Heart left ventricle (tissue), 16 donors: Measurements from ENCODE around the gene PLAC8. TPM values are rescaled to one million over a fixed set of nuclear protein-coding genes. Genes with fewer than 3 reads are reported as not detected.

Experiments used
- ATAC-seq, 4 donors: fragments of 200-7000 bp; cut with Tn5 transposase; one replicate each; pipeline ENCODE4 v1.9.1; 2020 to 2022; ENCODE audit warnings: moderate library complexity in 4 of 4, mild to moderate bottlenecking in 3 of 4, moderate number of reproducible peaks in 1 of 4
- DNase-seq, 5 donors: peaks; one replicate each; pipeline ENCODE4 v3.0.0-alpha.2; 2020
- H3K27ac ChIP-seq, 12 donors: fragments of 200-600 bp; sonication (generic) in 4 of 12; one replicate each; pipeline versions ENCODE4 v1.5.0 to v1.8.0; 2016 to 2022; ENCODE audit warnings: mild to moderate bottlenecking in 2 of 12
- H3K27me3 ChIP-seq, 9 donors: fragments of 200-600 bp; sonication (generic) in 2 of 9; one replicate each; pipeline versions ENCODE4 v1.5.1 to v1.8.0; 2016 to 2022; ENCODE audit warnings: mild to moderate bottlenecking in 3 of 9
- H3K36me3 ChIP-seq, 9 donors: fragments of 200-600 bp; sonication (generic) in 2 of 9; one replicate each; pipeline versions ENCODE4 v1.5.0 to v1.8.0; 2018 to 2022; ENCODE audit warnings: mild to moderate bottlenecking in 2 of 9
- H3K4me1 ChIP-seq, 12 donors: fragments of 200-600 bp; sonication (generic) in 4 of 12; one replicate each; pipeline versions ENCODE4 v1.5.0 to v1.8.0; 2016 to 2022; ENCODE audit warnings: mild to moderate bottlenecking in 3 of 12
- H3K4me3 ChIP-seq, 12 donors: fragments of 200-600 bp; sonication (generic) in 4 of 12; one replicate each; pipeline versions ENCODE4 v1.5.0 to v1.8.0; 2017 to 2022; ENCODE audit warnings: mild to moderate bottlenecking in 9 of 12, moderate library complexity in 4 of 12
- H3K9me3 ChIP-seq, 12 donors: fragments of 200-600 bp; sonication (generic) in 4 of 12; one replicate each; pipeline versions ENCODE4 v1.5.0 to v1.8.0; 2016 to 2022; ENCODE audit warnings: mild to moderate bottlenecking in 1 of 12
- CTCF ChIP-seq, 12 donors: fragments of 200-600 bp; sonication (generic) in 4 of 12; IDR thresholded peaks; one replicate each; pipeline versions ENCODE4 v1.5.0 to v1.8.0; 2018 to 2022; ENCODE audit warnings: antibody characterized with exemption in 12 of 12, mild to moderate bottlenecking in 5 of 12
- POLR2A ChIP-seq, 2 donors: fragments of 450-650 bp; IDR thresholded peaks; one replicate each; pipeline ENCODE4 v1.6.1; 2017; ENCODE audit warnings: antibody characterized with exemption in 2 of 2, mild to moderate bottlenecking in 2 of 2, moderate library complexity in 2 of 2
- WGBS, 4 donors: extraction: QIAGEN DNeasy Blood & Tissue Kit in 2 of 4; methylation state at CpG; one replicate each; pipeline versions ENCODE4 v1.1.5 to v1.1.7; 2013 to 2018; 5-methylcytosine and 5-hydroxymethylcytosine counted together
- intact Hi-C, 10 donors: fragments of 100-400 bp; cut with DNase I; formaldehyde crosslinking; loops; one replicate each; pipeline versions ENCODE4 v1.11.1 to v1.14.2; 2022
- polyA plus RNA-seq, 2 donors: library from polyadenylated mRNA; stranded (reverse); fragments of 200-250 nt; gene quantifications; one replicate each; pipeline ENCODE4 v1.2.3, GENCODE V29; 2013
- total RNA-seq, 9 donors: library from RNA; depleted of rRNA in 2 of 9; stranded (reverse); fragments of >200 nt in 2 of 9; fragmentation: NEBNext Ultra II Directional in 3 of 9; extraction: Animal tissue kit (Norgen Biotek cat#: 25700) in 3 of 9; gene quantifications; one replicate each; pipeline versions ENCODE4 v1.1.0 to v1.2.4, GENCODE V29; 2016 to 2023
- donor health status: ischemic (EF 13 %, LVEDD 7.1; RV severe dilation, severe dysfunction).
- donor health status: healthy with polysubstance abuse.
- donor health status: DM: no; HTN: yes; CAD: no.
- donor health status: DM: no; HTN: no; CAD: no.
- donor health status: ischemic (EF 25% LVEDD 6.9; RV normal size, moderate dysfunction).
- donor health status: ischemic (EF 25% LVEDD 5.7; RV mildly dilated, moderate dysfunction).
- donor health status: healthy.
- donor health status: DM: yes; HTN: yes; CAD: no.
- donor health status: ischemic (EF 35%, LVEDD 5.7; RV mildly dilated, moderate dysfunction).
- donor health status: nonischemic (EF 11% LVEDD 7.7; RV severe dilation, severe dysfunction).
- donor health status: DM: yes; HTN: yes; CAD: no.
- donor health status: PGD.
- donor health status: ischemic (EF 29% LVEDD 5.4; RV normal size, mild dysfunction).
- donor health status: nonischemic (EF 23%, LVEDD 6.1; RV moderate dilation, normal function).

Gene PLAC8
- total and polyA plus RNA-seq, 11 donors: 0.31 to 11.3 (median 0.79) TPM; not detected in 2

GRCh38 chr4:83107631-83108030, 6.9 kb downstream of the PLAC8 start:
- Histone ChIP-seq H3K4me1 (peaks cover 0 to 23% (median 5%) of the 10 kb centered on the region in 12 donors), H3K27ac (no peak overlapping the region), H3K4me3 (no peak overlapping the region), H3K9me3 (no peaks in the 10 kb centered on the region), H3K27me3 (peaks cover 0 to 8% (median 0%) of the 10 kb centered on the region in 9 donors), H3K36me3 (peaks cover 0 to 11% (median 0%) of the 10 kb centered on the region in 9 donors)
- 81 to 91% (median 86%) methylated on average over 3 to 9 of the region's 9 CpGs for WGBS, 4 donors
- ATAC-seq (no peak), DNase-seq (no peak)
- intact Hi-C loops: no loop called here
- TF ChIP-seq POLR2A (IDR thresholded peaks at IDR 0.05): no peak
- no peak for TF ChIP-seq CTCF (IDR thresholded peaks at IDR 0.05)

DNA sequence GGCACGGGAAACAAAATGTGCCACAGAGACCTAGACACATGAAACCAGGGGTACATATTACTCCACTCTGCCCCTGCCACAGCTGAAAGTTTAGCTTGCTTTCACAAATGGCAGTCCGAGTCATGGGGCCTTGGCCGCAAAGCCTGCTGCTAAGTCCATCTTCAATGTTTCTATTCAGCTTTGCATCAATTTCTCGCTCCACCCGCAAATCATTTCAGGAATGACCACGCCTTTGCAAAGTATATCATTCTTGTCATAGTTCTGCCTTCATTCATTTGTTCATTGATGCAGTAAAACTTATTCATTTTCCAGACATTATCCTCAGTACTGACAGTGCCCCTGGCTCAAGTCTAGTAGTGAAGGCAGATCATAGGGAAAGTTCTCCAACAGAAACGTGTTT, 9.5 kb downstream of the PLAC8 start:
- DNase-seq (no peak), ATAC-seq (no peak)
- 90 to 94% (median 92%) methylated on average over 7 of the region's 7 CpGs for WGBS, 4 donors
- Histone ChIP-seq H3K27ac (no peak overlapping the region), H3K9me3 (no peaks in the 10 kb centered on the region), H3K36me3 (peaks cover 0 to 11% (median 0%) of the 10 kb centered on the region in 9 donors), H3K4me3 (no peak overlapping the region), H3K27me3 (peaks cover 0 to 8% (median 0%) of the 10 kb centered on the region in 9 donors), H3K4me1 (peaks cover 0 to 10% (median 2%) of the 10 kb centered on the region in 12 donors)
- intact Hi-C loops: no loop called here
- TF ChIP-seq POLR2A (IDR thresholded peaks at IDR 0.05) (no peak), CTCF (IDR thresholded peaks at IDR 0.05) (no peak)

DNA sequence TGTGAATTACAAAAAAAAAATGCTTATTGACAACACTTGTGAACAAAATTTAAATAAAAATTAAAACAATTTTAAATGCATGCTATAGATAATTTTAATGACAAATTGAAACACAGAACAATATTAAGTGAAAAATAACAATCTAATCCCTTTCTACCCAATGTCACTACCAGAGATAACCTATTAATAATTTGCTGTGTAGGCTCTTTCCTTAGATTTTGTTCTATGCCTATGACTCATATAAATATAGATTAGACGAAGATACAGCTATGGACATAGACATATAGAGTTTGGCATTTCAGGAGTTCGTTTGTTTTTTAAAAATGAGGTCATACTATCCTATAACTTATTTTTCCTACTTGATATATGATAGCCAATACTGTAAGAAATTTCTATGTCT, 18.1 kb downstream of the PLAC8 start:
- intact Hi-C loops: no loop called here
- Histone ChIP-seq H3K4me3 (no peak overlapping the region), H3K36me3 (peaks cover 0 to 17% (median 0%) of the 10 kb centered on the region in 9 donors), H3K9me3 (no peaks in the 10 kb centered on the region), H3K27ac (no peak overlapping the region), H3K4me1 (no peaks in the 10 kb centered on the region), H3K27me3 (peaks cover 0 to 11% (median 0%) of the 10 kb centered on the region in 9 donors)
- no peak for ATAC-seq
- TF ChIP-seq POLR2A (IDR thresholded peaks at IDR 0.05) (no peak), CTCF (IDR thresholded peaks at IDR 0.05) (no peak)
- WGBS, 4 donors: 74 to 80% (median 75%) methylated on average over 2 of the region's 2 CpGs
- no peak for DNase-seq

GRCh38 chr4:83093060-83093640, 21.4 kb downstream of the PLAC8 start:
- H3K9me3 ChIP-seq: no peaks in the 10 kb centered on the region
- H3K27ac ChIP-seq: no peak overlapping the region
- intact Hi-C loops: no loop called here
- peaks cover 0 to 11% (median 0%) of the 10 kb centered on the region in 9 donors for H3K27me3 ChIP-seq
- WGBS, 4 donors: 52 to 68% (median 58%) methylated on average over 6 of the region's 6 CpGs
- no peak for ATAC-seq
- peaks cover 0 to 17% (median 0%) of the 10 kb centered on the region in 9 donors for H3K36me3 ChIP-seq
- TF ChIP-seq POLR2A (IDR thresholded peaks at IDR 0.05) (no peak), CTCF (IDR thresholded peaks at IDR 0.05) (no peak)
- no peak overlapping the region for H3K4me3 ChIP-seq
- H3K4me1 ChIP-seq: no peaks in the 10 kb centered on the region
- no peak for DNase-seq
